Natural killer cell (primary cell): Measurements from ENCODE around the gene SLC30A2. TPM values are rescaled to one million over a fixed set of nuclear protein-coding genes. Genes with fewer than 3 reads are reported as not detected.

Source experiments
- ATAC-seq, 3 donors: fragments of 150-1000 bp in 2 of 3; fragments of 200-7000 bp in 1 of 3; cut with Tn5 transposase; 1 replicate in 1 of 3; 2 replicates in 2 of 3; pipeline ENCODE4 v1.10.0; 2021; ENCODE audit warnings: mild to moderate bottlenecking in 2 of 3, moderate library complexity in 2 of 3
- DNase-seq, 2 donors: peaks; one replicate each; pipeline versions ENCODE4 v3.0.0 to v3.0.0-alpha.2; 2013 to 2021; ENCODE audit warnings: mixed read lengths in 1 of 2
- H3K27ac ChIP-seq: one replicate; pipeline ENCODE4 v1.5.1; 2013; ENCODE audit warnings: mild to moderate bottlenecking, low read length
- H3K27me3 ChIP-seq: one replicate; pipeline ENCODE4 v1.6.1; 2013; ENCODE audit warnings: low read length; ENCODE audit not compliant: control insufficient read depth, insufficient read depth
- H3K36me3 ChIP-seq: one replicate; pipeline ENCODE4 v1.6.1; 2013; ENCODE audit warnings: low read length; ENCODE audit not compliant: control insufficient read depth, insufficient read depth
- H3K4me1 ChIP-seq: one replicate; pipeline ENCODE4 v1.6.1; 2013; ENCODE audit warnings: low read length; ENCODE audit not compliant: control insufficient read depth, insufficient read depth
- H3K4me3 ChIP-seq: one replicate; pipeline ENCODE4 v1.5.1; 2013; ENCODE audit warnings: low read length
- H3K9me3 ChIP-seq: one replicate; pipeline ENCODE4 v1.6.1; 2013; ENCODE audit warnings: low read length; ENCODE audit not compliant: control insufficient read depth, insufficient read depth
- H3K27ac Mint-ChIP-seq, 2 donors: one replicate each; pipeline ENCODE4 v1.8.0; 2022; ENCODE audit warnings: mild to moderate bottlenecking in 2 of 2, mixed read lengths in 2 of 2, moderate library complexity in 1 of 2
- H3K27me3 Mint-ChIP-seq, 2 donors: one replicate each; pipeline ENCODE4 v1.8.0; 2022; ENCODE audit warnings: low read depth in 2 of 2, mixed read lengths in 2 of 2
- H3K36me3 Mint-ChIP-seq: one replicate; pipeline ENCODE4 v1.8.0; 2022; ENCODE audit warnings: mixed read lengths
- H3K4me1 Mint-ChIP-seq, 2 donors: one replicate each; pipeline ENCODE4 v1.8.0; 2022; ENCODE audit warnings: mixed read lengths in 2 of 2
- H3K4me3 Mint-ChIP-seq: one replicate; pipeline ENCODE4 v1.8.0; 2022; ENCODE audit warnings: mild to moderate bottlenecking, moderate library complexity, mixed read lengths
- H3K9me3 Mint-ChIP-seq, 2 donors: one replicate each; pipeline ENCODE4 v1.8.0; 2022; ENCODE audit warnings: mixed read lengths in 2 of 2
- CTCF ChIP-seq: fragments of 200-600 bp; IDR thresholded peaks from one replicate; pipeline ENCODE4 v1.8.0; 2022; ENCODE audit warnings: antibody characterized with exemption
- WGBS: methylation state at CpG from one replicate; pipeline ENCODE4 v1.1.7; 2013; ENCODE audit warnings: missing lambda C conversion rate; ENCODE audit not compliant: insufficient coverage; 5-methylcytosine and 5-hydroxymethylcytosine counted together
- intact Hi-C: fragments of 100-400 bp; cut with micrococcal nuclease; formaldehyde crosslinking; loops from one replicate; pipeline ENCODE4 v1.14.2; 2022
- total RNA-seq, 4 donors: library from RNA; stranded (reverse); fragments of 120-200 nt in 1 of 4; gene quantifications; one replicate each; pipeline versions ENCODE4 v1.2.3 to v1.2.4, GENCODE V29; 2013 to 2022

The SLC30A2 gene
- total RNA-seq, 3 donors from 2014 or later (not counting 1 experiment from before 2014, with no cell fraction given) = not detected

DNA sequence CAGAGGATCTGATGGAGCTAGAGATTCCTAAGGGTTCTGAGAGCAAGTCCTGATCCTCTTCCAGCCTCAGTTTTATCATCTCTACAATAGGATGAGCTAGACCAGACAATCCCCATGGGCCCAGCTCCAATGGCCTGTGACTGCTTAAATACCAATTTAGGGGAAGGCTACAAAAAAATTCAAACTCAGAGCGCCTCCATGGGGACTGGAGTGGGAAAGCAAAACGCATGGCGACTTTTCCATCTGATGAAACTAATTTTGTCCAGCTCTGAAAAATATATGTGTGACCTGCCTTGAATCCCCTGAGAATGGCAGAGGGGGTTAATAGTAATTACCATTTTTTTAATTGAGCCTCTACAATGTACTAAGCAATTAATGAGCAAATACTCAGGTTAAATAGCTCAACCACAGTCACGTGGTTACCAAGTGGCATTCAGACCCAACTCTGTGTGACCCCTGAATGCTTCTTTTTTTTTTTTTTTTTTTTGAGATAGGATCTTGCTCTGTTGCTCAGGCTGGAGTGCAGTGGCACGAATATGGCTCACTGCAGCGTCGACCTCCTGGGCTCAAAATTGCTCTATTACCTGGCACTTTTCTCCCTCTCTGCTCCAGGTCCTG lies 15.9 kb downstream of the SLC30A2 start:
- no peak for DNase-seq
- H3K9me3 ChIP-seq = no peaks in the 10 kb centered on the region
- Mint-ChIP-seq H3K36me3 (no peaks in the 10 kb centered on the region), H3K27ac (no peak overlapping the region), H3K9me3 (no peaks in the 10 kb centered on the region), H3K4me3 (no peak overlapping the region), H3K4me1 (peaks cover 0 to 7% of the 10 kb centered on the region in 2 donors), H3K27me3 (peaks cover 0 to 12% of the 10 kb centered on the region in 2 donors)
- no peak for TF ChIP-seq CTCF
- no peak overlapping the region for H3K27ac ChIP-seq
- ATAC-seq = no peak
- H3K4me1 ChIP-seq = peaks cover 6% of the 10 kb centered on the region
- intact Hi-C loops = no loop called here
- 68% methylated on average over 7 of the region's 7 CpGs for WGBS
- no peak overlapping the region for H3K4me3 ChIP-seq
- H3K36me3 ChIP-seq = no peaks in the 10 kb centered on the region
- peaks cover 8% of the 10 kb centered on the region for H3K27me3 ChIP-seq

- Mint-ChIP-seq H3K4me3 (no peak overlapping the region), H3K4me1 (peaks cover 0 to under 1% of the 10 kb centered on the region in 2 donors), H3K36me3 (no peaks in the 10 kb centered on the region), H3K27me3 (peaks cover 0 to 12% of the 10 kb centered on the region in 2 donors), H3K27ac (no peak overlapping the region), H3K9me3 (no peaks in the 10 kb centered on the region)
- TF ChIP-seq CTCF = no peak
- 86% methylated on average over 15 of the region's 15 CpGs for WGBS
- no peak for DNase-seq
- peaks cover 2% of the 10 kb centered on the region for H3K27me3 ChIP-seq
- H3K9me3 ChIP-seq = no peaks in the 10 kb centered on the region
- H3K4me3 ChIP-seq = no peak overlapping the region
- intact Hi-C loops = no loop called here
- H3K36me3 ChIP-seq = no peaks in the 10 kb centered on the region
- H3K4me1 ChIP-seq = no peaks in the 10 kb centered on the region
- ATAC-seq = no peak
- H3K27ac ChIP-seq = no peak overlapping the region
Observed at GRCh38 chr1:26029054-26029863, 16.7 kb downstream of the SLC30A2 start.

DNA sequence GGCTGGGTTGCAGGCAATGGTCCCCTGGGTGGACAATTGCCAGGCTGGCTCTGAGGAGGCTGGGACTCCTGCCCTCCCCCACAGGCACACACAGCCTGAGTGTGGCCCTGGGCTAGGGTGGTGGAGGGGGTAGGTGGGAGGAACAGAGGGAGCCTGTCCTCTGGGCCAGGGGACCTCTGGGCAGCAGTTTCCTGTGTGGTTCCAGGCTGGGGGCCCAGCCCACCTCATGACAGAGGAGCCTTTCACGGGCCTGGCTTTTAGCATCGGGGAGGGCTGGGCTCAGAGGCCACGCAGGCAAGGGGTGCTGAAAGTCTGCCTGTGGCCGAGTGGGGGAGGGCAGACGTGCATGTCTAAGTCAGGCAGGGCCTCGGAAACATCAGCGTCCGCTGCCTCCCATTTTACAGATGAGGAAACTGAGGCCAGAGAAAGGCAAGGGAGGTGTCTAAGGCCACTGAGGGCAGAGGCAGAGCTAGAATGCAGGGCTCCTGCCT lies 17.4 kb downstream of the SLC30A2 start:
- Histone ChIP-seq H3K27ac (no peak overlapping the region), H3K36me3 (no peaks in the 10 kb centered on the region), H3K27me3 (no peaks in the 10 kb centered on the region), H3K4me3 (no peak overlapping the region), H3K4me1 (no peaks in the 10 kb centered on the region), H3K9me3 (no peaks in the 10 kb centered on the region)
- intact Hi-C loops = no loop called here
- DNase-seq (no peak), ATAC-seq (no peak)
- Mint-ChIP-seq H3K4me3 (no peak overlapping the region), H3K27me3 (peaks cover 0 to 12% of the 10 kb centered on the region in 2 donors), H3K4me1 (no peaks in the 10 kb centered on the region), H3K36me3 (no peaks in the 10 kb centered on the region), H3K9me3 (no peaks in the 10 kb centered on the region), H3K27ac (no peak overlapping the region)
- no peak for TF ChIP-seq CTCF
- WGBS = 48% methylated on average over 8 of the region's 8 CpGs
